ENCODE measurements around the gene EXOC6.

DNA sequence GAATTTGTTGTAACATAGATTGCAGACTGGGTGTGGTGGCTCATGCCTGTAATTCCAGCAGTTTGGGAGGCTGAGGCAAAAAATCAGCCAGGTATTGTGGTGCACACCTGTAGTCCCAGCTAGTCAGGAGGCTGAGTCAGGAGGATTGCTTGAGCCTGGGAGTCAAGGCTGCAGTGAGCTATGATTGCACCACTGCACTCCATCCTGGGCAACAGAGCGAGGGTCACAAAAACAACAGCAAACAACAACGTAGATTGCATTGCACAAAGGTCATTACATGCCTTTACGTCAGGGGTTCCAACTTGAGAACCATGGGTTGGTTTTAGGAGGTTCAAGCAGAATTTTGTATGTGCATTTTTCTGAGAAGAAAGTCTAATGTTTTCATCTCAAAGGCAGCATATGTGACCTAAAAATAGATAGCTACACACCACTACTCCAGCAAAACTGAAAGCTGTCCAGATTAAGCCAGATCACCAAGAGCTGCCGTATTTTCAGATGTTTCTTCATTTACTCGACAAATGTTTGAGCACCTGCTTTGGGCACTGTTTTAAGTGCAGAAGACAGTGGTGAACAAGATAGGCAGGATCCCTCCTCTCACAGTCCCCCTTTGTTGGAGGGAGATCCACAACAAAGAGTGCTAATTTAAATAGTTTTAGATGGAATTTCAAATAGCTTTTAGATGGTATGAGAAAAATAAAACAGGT, 183.9 kb downstream of the EXOC6 start:
- TF ChIP-seq ZSCAN29 (IDR thresholded peaks at IDR 0.05): no peak
- no peak for TF ChIP-seq EP300 (IDR thresholded peaks at IDR 0.05; ENCODE audit: borderline replicate concordance in 1 of 2, control insufficient read depth in 1 of 2, low read depth in 2 of 2, low read length in 2 of 2)
- TF ChIP-seq RCOR1 (conservative IDR thresholded peaks at IDR 0.05; ENCODE audit: low read depth, low read length): no peak
